Esophagus muscularis mucosa (tissue), 4 donors: ENCODE results near the gene TASOR. TPM values are rescaled to one million over a fixed set of nuclear protein-coding genes. Genes with fewer than 3 reads are reported as not detected.

Source experiments
- DNase-seq: peaks from one replicate; pipeline ENCODE4 v3.0.0-alpha.2; 2017; ENCODE audit errors: extremely low spot score
- H3K27ac ChIP-seq, 4 donors: fragments of 200-600 bp; sonication (generic); replicated peaks in 1 of 4; 1 replicate in 3 of 4; 2 replicates in 1 of 4; pipeline ENCODE4 v1.5.1; 2016 to 2019; ENCODE audit warnings: mild to moderate bottlenecking in 1 of 4
- H3K27me3 ChIP-seq, 4 donors: fragments of 200-600 bp; sonication (generic); one replicate each; pipeline versions ENCODE4 v1.5.1 to v1.6.0; 2016 to 2019
- H3K36me3 ChIP-seq, 4 donors: fragments of 200-600 bp; sonication (generic); one replicate each; pipeline ENCODE4 v1.5.1; 2016 to 2019
- H3K4me1 ChIP-seq, 4 donors: fragments of 200-600 bp; sonication (generic); one replicate each; pipeline ENCODE4 v1.5.1; 2016 to 2019
- H3K4me3 ChIP-seq, 4 donors: fragments of 200-600 bp; sonication (generic); 1 replicate in 2 of 4; 2 replicates in 2 of 4; pipeline ENCODE4 v1.5.1; 2016 to 2019; ENCODE audit warnings: mild to moderate bottlenecking in 4 of 4, moderate library complexity in 1 of 4
- H3K9me3 ChIP-seq, 4 donors: fragments of 200-600 bp; sonication (generic); 1 replicate in 3 of 4; 2 replicates in 1 of 4; pipeline ENCODE4 v1.5.1; 2016 to 2019
- EP300 ChIP-seq: sonication (generic); formaldehyde crosslinking; IDR thresholded peaks from one replicate; pipeline ENCODE4 v1.6.1; 2017; ENCODE audit warnings: antibody characterized with exemption
- POLR2A ChIP-seq: fragments of 450-650 bp; IDR thresholded peaks from one replicate; pipeline ENCODE4 v1.6.1; 2017; ENCODE audit warnings: antibody characterized with exemption, moderate library complexity, mild to moderate bottlenecking, low read depth
- POLR2AphosphoS5 ChIP-seq, 2 donors: sonication (generic); formaldehyde crosslinking; IDR thresholded peaks; one replicate each; pipeline ENCODE4 v1.6.1; 2017; ENCODE audit warnings: antibody characterized with exemption in 2 of 2
- WGBS: methylation state at CpG from one replicate; pipeline ENCODE4 v1.1.5; 2018; 5-methylcytosine and 5-hydroxymethylcytosine counted together
- intact Hi-C: fragments of 100-400 bp; cut with DNase I; formaldehyde crosslinking; loops from one replicate; pipeline ENCODE4 v1.15.1; 2023
- total RNA-seq, 4 donors: library from RNA; depleted of rRNA; stranded (reverse); fragments of >200 nt; gene quantifications; one replicate each; pipeline versions ENCODE4 v1.1.0 to v1.2.1, GENCODE V29; 2016
- TF ChIP-seq, protein P1 (sequence below), 3 experiments: fragments of 200-600 bp in 2 of 3; fragments of 450-650 bp in 1 of 3; sonication (generic) in 2 of 3; IDR thresholded peaks; one replicate each; pipeline ENCODE4 v1.5.1; 2017 to 2019; ENCODE audit warnings: antibody characterized with exemption in 3 of 3, mild to moderate bottlenecking in 2 of 3, moderate library complexity in 1 of 3

The TASOR gene
- total RNA-seq, 4 donors from 2014 or later, result 58.0 to 71.8 (median 65.8) TPM

GRCh38 chr3:56680054-56680580, 2.9 kb downstream of the TASOR start:
- Histone ChIP-seq H3K4me3 (no peak overlapping the region), H3K36me3 (no peaks in the 10 kb centered on the region), H3K4me1 (peaks cover 4 to 39% (median 27%) of the 10 kb centered on the region in 4 donors), H3K9me3 (peaks cover 0 to 4% (median 0%) of the 10 kb centered on the region in 4 donors), H3K27ac (no peak overlapping the region), H3K27me3 (no peaks in the 10 kb centered on the region)
- intact Hi-C loops, result no loop called here
- no peak for TF ChIP-seq POLR2A
- TF ChIP-seq EP300, result no peak
- no peak for TF ChIP-seq POLR2AphosphoS5 (IDR thresholded peaks at IDR 0.05)
- TF ChIP-seq, protein P1, sequence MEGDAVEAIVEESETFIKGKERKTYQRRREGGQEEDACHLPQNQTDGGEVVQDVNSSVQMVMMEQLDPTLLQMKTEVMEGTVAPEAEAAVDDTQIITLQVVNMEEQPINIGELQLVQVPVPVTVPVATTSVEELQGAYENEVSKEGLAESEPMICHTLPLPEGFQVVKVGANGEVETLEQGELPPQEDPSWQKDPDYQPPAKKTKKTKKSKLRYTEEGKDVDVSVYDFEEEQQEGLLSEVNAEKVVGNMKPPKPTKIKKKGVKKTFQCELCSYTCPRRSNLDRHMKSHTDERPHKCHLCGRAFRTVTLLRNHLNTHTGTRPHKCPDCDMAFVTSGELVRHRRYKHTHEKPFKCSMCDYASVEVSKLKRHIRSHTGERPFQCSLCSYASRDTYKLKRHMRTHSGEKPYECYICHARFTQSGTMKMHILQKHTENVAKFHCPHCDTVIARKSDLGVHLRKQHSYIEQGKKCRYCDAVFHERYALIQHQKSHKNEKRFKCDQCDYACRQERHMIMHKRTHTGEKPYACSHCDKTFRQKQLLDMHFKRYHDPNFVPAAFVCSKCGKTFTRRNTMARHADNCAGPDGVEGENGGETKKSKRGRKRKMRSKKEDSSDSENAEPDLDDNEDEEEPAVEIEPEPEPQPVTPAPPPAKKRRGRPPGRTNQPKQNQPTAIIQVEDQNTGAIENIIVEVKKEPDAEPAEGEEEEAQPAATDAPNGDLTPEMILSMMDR (IDR thresholded peaks at IDR 0.05), result no peak
- DNase-seq, result no peak

- Histone ChIP-seq H3K9me3 (no peaks in the 10 kb centered on the region), H3K27ac (no peak overlapping the region), H3K4me1 (peaks cover 0 to 33% (median 20%) of the 10 kb centered on the region in 4 donors), H3K27me3 (no peaks in the 10 kb centered on the region), H3K36me3 (peaks cover 6 to 11% (median 9%) of the 10 kb centered on the region in 4 donors), H3K4me3 (no peak overlapping the region)
- DNase-seq, result no peak
- 33% methylated on average over 1 of the region's 1 CpG for WGBS
- intact Hi-C loops, result no loop called here
- TF ChIP-seq POLR2AphosphoS5 (IDR thresholded peaks at IDR 0.05), result no peak
- TF ChIP-seq, protein P1 (IDR thresholded peaks at IDR 0.05), result no peak
Observed at GRCh38 chr3:56677286-56677685, 5.8 kb downstream of the TASOR start.

GRCh38 chr3:56673781-56674457, 9.1 kb downstream of the TASOR start:
- Histone ChIP-seq H3K27me3 (no peaks in the 10 kb centered on the region), H3K36me3 (peaks cover 16 to 40% (median 28%) of the 10 kb centered on the region in 4 donors), H3K9me3 (no peaks in the 10 kb centered on the region), H3K27ac (no peak overlapping the region), H3K4me3 (no peak overlapping the region), H3K4me1 (peaks cover 0 to 7% (median 2%) of the 10 kb centered on the region in 4 donors)
- intact Hi-C loops, result no loop called here
- no peak for DNase-seq
- 78% methylated on average over 2 of the region's 2 CpGs for WGBS
- TF ChIP-seq POLR2AphosphoS5 (IDR thresholded peaks at IDR 0.05) (no peak), POLR2A (no peak), EP300 (no peak)
- TF ChIP-seq, protein P1 (IDR thresholded peaks at IDR 0.05), result no peak

- Histone ChIP-seq H3K4me1 (no peaks in the 10 kb centered on the region), H3K27me3 (no peaks in the 10 kb centered on the region), H3K36me3 (peaks cover 32 to 94% (median 71%) of the 10 kb centered on the region in 4 donors), H3K9me3 (no peaks in the 10 kb centered on the region), H3K4me3 (no peak overlapping the region), H3K27ac (no peak overlapping the region)
- 96% methylated on average over 3 of the region's 3 CpGs for WGBS
- no peak for DNase-seq
- TF ChIP-seq, protein P1 (IDR thresholded peaks at IDR 0.05), result no peak
- no peak for TF ChIP-seq POLR2A
- TF ChIP-seq POLR2AphosphoS5 (IDR thresholded peaks at IDR 0.05), result no peak
- TF ChIP-seq EP300, result no peak
- intact Hi-C loops, result no loop called here
Observed at GRCh38 chr3:56667973-56668579, 15.0 kb downstream of the TASOR start.
